GM18499 (cell line): ENCODE data around the gene RFX1.
"Not testable (repeated sequence)": the region's sequence is repeated elsewhere in the genome, so short reads cannot be mapped to it uniquely, and the experiment has no call there.

Experiments used
- ATAC-seq: cut with Tn5 transposase; IDR thresholded peaks from one replicate; pipeline ENCODE4 v1.9.1; 2021; ENCODE audit warnings: moderate number of reproducible peaks; ENCODE audit not compliant: insufficient read depth, unreplicated experiment

Gene RFX1

GRCh38 chr19:13981021-13981420 is 25.1 kb downstream of the RFX1 start:
- ATAC-seq: no peak

- ATAC-seq: no peak
Measured at GRCh38 chr19:13980340-13980739, 25.8 kb downstream of the RFX1 start.

GRCh38 chr19:13979686-13980085 is 26.4 kb downstream of the RFX1 start:
- no peak for ATAC-seq

- ATAC-seq: no peak
Measured at GRCh38 chr19:13979244-13979615, 26.9 kb downstream of the RFX1 start.

- ATAC-seq: no peak
Measured at GRCh38 chr19:13978351-13979243, 27.5 kb downstream of the RFX1 start.

GRCh38 chr19:13977803-13978202 is 28.3 kb downstream of the RFX1 start:
- no peak for ATAC-seq

- ATAC-seq: no peak
Measured at GRCh38 chr19:13976446-13976845, 29.7 kb downstream of the RFX1 start.

GRCh38 chr19:13975870-13976269 is 30.2 kb downstream of the RFX1 start:
- no peak for ATAC-seq

GRCh38 chr19:13974073-13974472 is 32.0 kb downstream of the RFX1 start:
- no peak for ATAC-seq

GRCh38 chr19:13973479-13973878 is 32.6 kb downstream of the RFX1 start:
- not testable (repeated sequence) for ATAC-seq

- ATAC-seq: no peak
Measured at GRCh38 chr19:13972368-13973155, 33.6 kb downstream of the RFX1 start.

- not testable (repeated sequence) for ATAC-seq
Measured at GRCh38 chr19:13971868-13972267, 34.3 kb downstream of the RFX1 start.

GRCh38 chr19:13969897-13970296 is 36.2 kb downstream of the RFX1 start:
- no peak for ATAC-seq

- ATAC-seq: no peak
Measured at GRCh38 chr19:13968999-13969398, 37.1 kb downstream of the RFX1 start.

- no peak for ATAC-seq
Measured at GRCh38 chr19:13968383-13968935, 37.7 kb downstream of the RFX1 start.

- ATAC-seq: not testable (repeated sequence)
Measured at GRCh38 chr19:13967206-13967605, 38.9 kb downstream of the RFX1 start.

- no peak for ATAC-seq
Measured at GRCh38 chr19:13966684-13967128, 39.4 kb downstream of the RFX1 start.

GRCh38 chr19:13965926-13966683 is 40.0 kb downstream of the RFX1 start:
- no peak for ATAC-seq

- ATAC-seq: no peak
Measured at GRCh38 chr19:13965377-13965896, 40.7 kb downstream of the RFX1 start.

GRCh38 chr19:13964776-13965175 is 41.3 kb downstream of the RFX1 start:
- no peak for ATAC-seq
